Activated T-cell treated with anti-CD3 and anti-CD28 coated beads, Interleukin-2, amount 50 U/mL, for 24 hours (primary cell): ENCODE measurements around the gene PCDHGB1.
A peak's percentile ranks its signal among the peaks of the same experiment; 100 is the strongest.
"Not testable (repeated sequence)": the region's sequence is repeated elsewhere in the genome, so short reads cannot be mapped to it uniquely, and the experiment has no call there.

Experiments used
- DNase-seq: peaks from one replicate; pipeline ENCODE4 v3.0.0-alpha.2; 2020
- H3K27ac Mint-ChIP-seq: 2 replicates; pipeline ENCODE4 v1.8.0; 2020; ENCODE audit warnings: mild to moderate bottlenecking, mixed read lengths
- H3K27me3 Mint-ChIP-seq: 2 replicates; pipeline ENCODE4 v1.8.0; 2020; ENCODE audit warnings: mixed read lengths
- H3K36me3 Mint-ChIP-seq: 2 replicates; pipeline ENCODE4 v1.8.0; 2020; ENCODE audit warnings: low read depth, mixed read lengths
- H3K4me1 Mint-ChIP-seq: 2 replicates; pipeline ENCODE4 v1.8.0; 2020; ENCODE audit warnings: low read depth, mixed read lengths
- H3K4me3 Mint-ChIP-seq: 2 replicates; pipeline ENCODE4 v1.8.0; 2020; ENCODE audit warnings: mild to moderate bottlenecking, moderate library complexity, mixed read lengths
- H3K9me3 Mint-ChIP-seq: 2 replicates; pipeline ENCODE4 v1.8.0; 2020; ENCODE audit warnings: mixed read lengths

Gene PCDHGB1

DNA sequence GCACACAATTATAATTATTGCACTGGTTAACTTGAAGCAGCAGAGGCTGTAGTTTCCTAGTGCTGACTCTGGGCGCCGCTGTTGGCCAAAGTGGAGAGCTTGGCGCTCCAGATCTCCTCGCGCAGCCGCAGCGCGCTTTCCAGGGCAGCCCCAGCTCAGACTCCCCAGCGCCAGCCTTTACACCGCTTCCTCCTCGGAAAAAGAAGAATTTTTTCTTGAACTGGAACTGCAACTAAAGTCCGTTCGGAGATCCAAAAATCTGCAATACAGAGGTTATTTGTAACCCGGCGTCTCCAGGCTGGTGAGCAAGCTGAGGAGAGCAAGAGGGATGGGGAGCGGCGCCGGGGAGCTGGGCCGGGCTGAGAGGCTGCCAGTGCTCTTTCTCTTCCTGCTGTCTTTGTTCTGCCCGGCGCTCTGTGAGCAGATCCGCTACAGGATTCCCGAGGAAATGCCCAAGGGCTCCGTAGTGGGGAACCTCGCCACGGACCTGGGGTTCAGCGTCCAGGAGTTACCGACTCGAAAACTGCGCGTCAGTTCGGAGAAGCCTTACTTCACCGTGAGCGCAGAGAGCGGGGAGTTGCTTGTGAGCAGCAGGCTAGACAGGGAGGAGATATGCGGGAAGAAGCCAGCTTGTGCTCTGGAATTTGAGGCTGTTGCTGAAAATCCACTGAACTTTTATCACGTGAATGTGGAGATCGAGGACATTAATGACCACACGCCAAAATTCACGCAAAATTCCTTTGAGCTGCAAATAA lies 37.8 kb downstream of the PCDHGB1 start, which contains the start of gene PCDHGB4:
Gene PCDHGB4, plus strand, starts transcription at position 142 of the 755 bp plus-strand sequence. Its CDS starts 187 bp downstream, at position 329.
- Mint-ChIP-seq H3K9me3 (peaks cover 54% of the 10 kb centered on the region), H3K4me3 (peak within 1 kb of the TSS; percentile 51), H3K27me3 (peaks cover 89% of the 10 kb centered on the region), H3K36me3 (peaks cover 14% of the 10 kb centered on the region)
- not testable (repeated sequence) for DNase-seq, H3K4me1 Mint-ChIP-seq, H3K27ac Mint-ChIP-seq

GRCh38 chr5:141388661-141389060 lies 38.8 kb downstream of the PCDHGB1 start:
- Mint-ChIP-seq H3K4me1 (peaks cover 2% of the 10 kb centered on the region), H3K9me3 (peaks cover 56% of the 10 kb centered on the region), H3K27me3 (peaks cover 89% of the 10 kb centered on the region), H3K36me3 (peaks cover 16% of the 10 kb centered on the region), H3K27ac (no peak overlapping the region), H3K4me3 (no peak overlapping the region)
- DNase-seq: no peak

DNA sequence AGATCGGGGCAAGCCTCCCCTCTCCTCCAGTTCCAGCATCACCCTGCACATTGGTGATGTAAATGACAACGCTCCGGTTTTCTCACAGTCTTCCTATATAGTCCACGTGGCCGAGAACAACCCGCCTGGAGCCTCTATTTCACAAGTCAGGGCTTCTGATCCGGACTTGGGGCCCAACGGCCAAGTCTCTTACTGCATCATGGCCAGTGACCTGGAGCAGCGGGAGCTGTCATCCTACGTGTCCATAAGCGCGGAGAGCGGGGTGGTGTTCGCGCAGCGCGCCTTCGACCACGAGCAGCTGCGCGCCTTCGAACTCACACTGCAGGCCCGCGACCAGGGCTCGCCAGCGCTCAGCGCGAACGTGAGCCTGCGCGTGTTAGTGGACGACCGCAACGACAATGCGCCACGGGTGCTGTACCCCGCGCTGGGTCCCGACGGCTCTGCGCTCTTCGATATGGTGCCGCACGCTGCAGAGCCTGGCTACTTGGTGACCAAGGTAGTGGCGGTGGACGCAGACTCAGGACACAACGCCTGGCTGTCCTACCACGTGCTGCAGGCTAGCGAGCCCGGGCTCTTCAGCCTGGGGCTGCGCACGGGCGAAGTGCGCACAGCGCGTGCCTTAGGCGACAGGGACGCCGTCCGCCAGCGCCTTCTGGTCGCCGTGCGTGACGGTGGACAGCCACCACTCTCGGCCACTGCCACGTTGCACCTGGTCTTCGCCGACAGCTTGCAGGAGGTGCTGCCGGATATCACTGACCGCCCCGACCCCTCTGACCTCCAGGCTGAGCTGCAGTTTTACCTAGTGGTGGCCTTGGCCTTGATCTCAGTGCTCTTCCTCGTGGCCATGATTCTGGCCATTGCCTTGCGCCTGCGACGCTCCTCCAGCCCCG lies 39.5 kb downstream of the PCDHGB1 start:
- H3K4me1 Mint-ChIP-seq: peaks cover 2% of the 10 kb centered on the region
- H3K9me3 Mint-ChIP-seq: peaks cover 57% of the 10 kb centered on the region
- H3K36me3 Mint-ChIP-seq: peaks cover 18% of the 10 kb centered on the region
- no peak overlapping the region for H3K27ac Mint-ChIP-seq
- DNase-seq: no peak
- H3K27me3 Mint-ChIP-seq: peaks cover 89% of the 10 kb centered on the region
- no peak overlapping the region for H3K4me3 Mint-ChIP-seq

- Mint-ChIP-seq H3K27me3 (peaks cover 84% of the 10 kb centered on the region), H3K4me1 (peaks cover 2% of the 10 kb centered on the region), H3K4me3 (no peak within 1 kb of the TSS), H3K27ac (no peak within 1 kb of the TSS), H3K36me3 (peaks cover 22% of the 10 kb centered on the region), H3K9me3 (peaks cover 48% of the 10 kb centered on the region)
- no peak for DNase-seq
These were observed 42.7 kb downstream of the PCDHGB1 start, which contains the start of gene PCDHGA8 for GRCh38 chr5:141392429-141393198. Gene PCDHGA8 (plus strand): TSS chr5:141392633. CDS start chr5:141392814, 181 bp downstream.

- H3K36me3 Mint-ChIP-seq: peaks cover 21% of the 10 kb centered on the region
- H3K27me3 Mint-ChIP-seq: peaks cover 85% of the 10 kb centered on the region
These were observed 43.4 kb downstream of the PCDHGB1 start for GRCh38 chr5:141393267-141393666.

DNA sequence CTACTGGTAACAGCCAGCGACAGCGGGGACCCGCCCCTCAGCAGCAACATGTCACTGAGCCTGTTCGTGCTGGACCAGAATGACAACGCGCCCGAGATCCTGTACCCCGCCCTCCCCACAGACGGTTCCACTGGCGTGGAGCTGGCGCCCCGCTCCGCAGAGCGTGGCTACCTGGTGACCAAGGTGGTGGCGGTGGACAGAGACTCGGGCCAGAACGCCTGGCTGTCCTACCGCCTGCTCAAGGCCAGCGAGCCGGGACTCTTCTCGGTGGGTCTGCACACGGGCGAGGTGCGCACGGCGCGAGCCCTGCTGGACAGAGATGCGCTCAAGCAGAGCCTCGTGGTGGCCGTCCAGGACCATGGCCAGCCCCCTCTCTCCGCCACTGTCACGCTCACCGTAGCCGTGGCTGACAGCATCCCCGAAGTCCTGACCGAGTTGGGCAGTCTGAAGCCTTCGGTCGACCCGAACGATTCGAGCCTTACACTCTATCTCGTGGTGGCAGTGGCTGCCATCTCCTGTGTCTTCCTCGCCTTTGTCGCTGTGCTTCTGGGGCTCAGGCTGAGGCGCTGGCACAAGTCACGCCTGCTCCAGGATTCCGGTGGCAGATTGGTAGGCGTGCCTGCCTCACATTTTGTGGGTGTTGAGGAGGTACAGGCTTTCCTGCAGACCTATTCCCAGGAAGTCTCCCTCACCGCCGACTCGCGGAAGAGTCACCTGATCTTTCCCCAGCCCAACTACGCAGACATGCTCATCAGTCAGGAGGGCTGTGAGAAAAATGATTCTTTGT lies 44.7 kb downstream of the PCDHGB1 start:
- DNase-seq, H3K4me1 Mint-ChIP-seq, H3K4me3 Mint-ChIP-seq, H3K27ac Mint-ChIP-seq: not testable (repeated sequence)
- peaks cover 85% of the 10 kb centered on the region for H3K27me3 Mint-ChIP-seq
- H3K9me3 Mint-ChIP-seq: peaks cover 43% of the 10 kb centered on the region
- H3K36me3 Mint-ChIP-seq: peaks cover 23% of the 10 kb centered on the region

More at GRCh38 chr5:141393267-141393666, 43.4 kb downstream of the PCDHGB1 start:
- Mint-ChIP-seq H3K9me3 (peaks cover 45% of the 10 kb centered on the region), H3K27ac (no peak overlapping the region), H3K4me3 (no peak overlapping the region), H3K4me1 (peaks cover 2% of the 10 kb centered on the region)
- no peak for DNase-seq

DNA sequence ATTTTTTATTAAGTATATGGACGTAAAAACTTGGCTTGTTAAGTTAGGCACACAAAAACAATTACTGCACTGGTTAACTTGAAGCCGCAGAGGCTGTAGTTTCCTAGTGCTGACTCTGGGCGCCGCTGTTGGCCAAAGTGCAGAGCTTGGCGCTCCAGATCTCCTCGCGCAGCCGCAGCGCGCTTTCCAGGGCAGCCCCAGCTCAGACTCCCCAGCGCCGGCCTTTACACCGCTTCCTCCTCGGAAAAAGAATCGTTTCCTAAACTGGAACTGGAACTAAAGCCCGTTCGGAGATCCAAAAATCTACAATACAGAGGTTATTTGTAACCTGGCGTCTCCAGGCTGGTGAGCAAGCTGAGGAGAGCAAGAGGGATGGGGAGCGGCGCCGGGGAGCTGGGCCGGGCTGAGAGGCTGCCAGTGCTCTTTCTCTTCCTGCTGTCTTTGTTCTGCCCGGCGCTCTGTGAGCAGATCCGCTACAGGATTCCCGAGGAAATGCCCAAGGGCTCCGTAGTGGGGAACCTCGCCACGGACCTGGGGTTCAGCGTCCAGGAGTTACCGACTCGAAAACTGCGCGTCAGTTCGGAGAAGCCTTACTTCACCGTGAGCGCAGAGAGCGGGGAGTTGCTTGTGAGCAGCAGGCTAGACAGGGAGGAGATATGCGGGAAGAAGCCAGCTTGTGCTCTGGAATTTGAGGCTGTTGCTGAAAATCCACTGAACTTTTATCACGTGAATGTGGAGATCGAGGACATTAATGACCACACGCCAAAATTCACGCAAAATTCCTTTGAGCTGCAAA lies 48.1 kb downstream of the PCDHGB1 start, which contains the start of gene PCDHGB5:
Gene PCDHGB5, plus strand, starts transcription at position 192 of the 796 bp plus-strand sequence. Its CDS starts 181 bp downstream, at position 373.
- not testable (repeated sequence) for H3K27ac Mint-ChIP-seq
- peak within 1 kb of the TSS; percentile 50 for H3K4me3 Mint-ChIP-seq

GRCh38 chr5:141398608-141399007 lies 48.7 kb downstream of the PCDHGB1 start:
- Mint-ChIP-seq H3K27me3 (peaks cover 83% of the 10 kb centered on the region), H3K27ac (no peak overlapping the region), H3K4me1 (peaks cover 3% of the 10 kb centered on the region), H3K9me3 (peaks cover 31% of the 10 kb centered on the region), H3K36me3 (peaks cover 18% of the 10 kb centered on the region), H3K4me3 (no peak overlapping the region)
- DNase-seq: no peak

More for the DNA sequence above, 48.1 kb downstream of the PCDHGB1 start, which contains the start of gene PCDHGB5:
- Mint-ChIP-seq H3K36me3 (peaks cover 21% of the 10 kb centered on the region), H3K27me3 (peaks cover 83% of the 10 kb centered on the region), H3K9me3 (peaks cover 35% of the 10 kb centered on the region)
- H3K4me1 Mint-ChIP-seq: not testable (repeated sequence)
- peak; percentile 52 for DNase-seq

- Mint-ChIP-seq H3K9me3 (peaks cover 32% of the 10 kb centered on the region), H3K27me3 (peaks cover 83% of the 10 kb centered on the region), H3K36me3 (peaks cover 15% of the 10 kb centered on the region), H3K4me1 (peaks cover 3% of the 10 kb centered on the region), H3K4me3 (no peak overlapping the region), H3K27ac (no peak overlapping the region)
- no peak for DNase-seq
These were observed 49.8 kb downstream of the PCDHGB1 start for GRCh38 chr5:141399555-141400258.
